ENCODE measurements around the gene CDK14.

GRCh38 chr7:91064938-91065337 is 468.8 kb downstream of the CDK14 start:
- TF ChIP-seq, protein P1, sequence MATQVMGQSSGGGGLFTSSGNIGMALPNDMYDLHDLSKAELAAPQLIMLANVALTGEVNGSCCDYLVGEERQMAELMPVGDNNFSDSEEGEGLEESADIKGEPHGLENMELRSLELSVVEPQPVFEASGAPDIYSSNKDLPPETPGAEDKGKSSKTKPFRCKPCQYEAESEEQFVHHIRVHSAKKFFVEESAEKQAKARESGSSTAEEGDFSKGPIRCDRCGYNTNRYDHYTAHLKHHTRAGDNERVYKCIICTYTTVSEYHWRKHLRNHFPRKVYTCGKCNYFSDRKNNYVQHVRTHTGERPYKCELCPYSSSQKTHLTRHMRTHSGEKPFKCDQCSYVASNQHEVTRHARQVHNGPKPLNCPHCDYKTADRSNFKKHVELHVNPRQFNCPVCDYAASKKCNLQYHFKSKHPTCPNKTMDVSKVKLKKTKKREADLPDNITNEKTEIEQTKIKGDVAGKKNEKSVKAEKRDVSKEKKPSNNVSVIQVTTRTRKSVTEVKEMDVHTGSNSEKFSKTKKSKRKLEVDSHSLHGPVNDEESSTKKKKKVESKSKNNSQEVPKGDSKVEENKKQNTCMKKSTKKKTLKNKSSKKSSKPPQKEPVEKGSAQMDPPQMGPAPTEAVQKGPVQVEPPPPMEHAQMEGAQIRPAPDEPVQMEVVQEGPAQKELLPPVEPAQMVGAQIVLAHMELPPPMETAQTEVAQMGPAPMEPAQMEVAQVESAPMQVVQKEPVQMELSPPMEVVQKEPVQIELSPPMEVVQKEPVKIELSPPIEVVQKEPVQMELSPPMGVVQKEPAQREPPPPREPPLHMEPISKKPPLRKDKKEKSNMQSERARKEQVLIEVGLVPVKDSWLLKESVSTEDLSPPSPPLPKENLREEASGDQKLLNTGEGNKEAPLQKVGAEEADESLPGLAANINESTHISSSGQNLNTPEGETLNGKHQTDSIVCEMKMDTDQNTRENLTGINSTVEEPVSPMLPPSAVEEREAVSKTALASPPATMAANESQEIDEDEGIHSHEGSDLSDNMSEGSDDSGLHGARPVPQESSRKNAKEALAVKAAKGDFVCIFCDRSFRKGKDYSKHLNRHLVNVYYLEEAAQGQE (IDR thresholded peaks at IDR 0.05; ENCODE audit: insufficient read depth in 1 of 2, low read depth in 2 of 2, low read length in 2 of 2): no peak
- TF ChIP-seq POLR2AphosphoS5 (IDR thresholded peaks at IDR 0.05; ENCODE audit: low read depth, low read length): no peak

Measured in PFSK-1 (cell line).